ENCODE data around the gene SPACA1.
A peak's percentile ranks its signal among the peaks of the same experiment; 100 is the strongest.

Gene SPACA1

DNA sequence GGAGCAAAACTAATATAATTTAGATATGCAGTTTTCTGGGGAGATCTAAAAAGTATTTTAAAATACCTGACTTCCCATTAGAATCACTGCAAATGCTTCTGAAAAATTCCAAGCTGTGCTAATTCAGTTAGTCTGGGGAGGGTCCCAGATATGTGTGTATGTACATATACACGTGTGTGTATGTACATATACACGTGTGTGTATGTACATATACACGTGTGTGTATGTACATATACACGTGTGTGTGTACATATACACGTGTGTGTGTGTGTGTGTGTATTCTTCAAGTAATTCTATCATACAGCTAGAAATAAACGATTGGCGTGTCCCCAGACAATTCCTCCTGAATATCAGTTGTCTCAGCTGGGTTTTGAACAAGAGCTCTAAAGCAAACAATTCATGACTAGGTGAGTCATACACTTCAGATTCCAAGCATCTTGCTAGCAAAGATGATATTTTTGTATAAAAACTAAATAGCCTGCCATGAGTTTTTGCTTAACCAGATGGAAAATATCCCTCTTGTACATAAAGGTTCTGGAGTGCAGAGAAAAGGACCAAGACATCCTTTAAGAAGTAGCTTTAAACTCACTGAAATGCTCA, 58.2 kb downstream of the SPACA1 start:
- DNase-seq (ENCODE audit: low spot score) = no peak

GRCh38 chr6:88107241-88107640, 59.6 kb downstream of the SPACA1 start:
- DNase-seq (ENCODE audit: low spot score) = peak; percentile 97

- no peak for DNase-seq (ENCODE audit: low spot score)
These were observed 64.3 kb downstream of the SPACA1 start for GRCh38 chr6:88111991-88112390.

- DNase-seq (ENCODE audit: low spot score) = no peak
These were observed 67.2 kb downstream of the SPACA1 start for GRCh38 chr6:88114838-88115237.

DNA sequence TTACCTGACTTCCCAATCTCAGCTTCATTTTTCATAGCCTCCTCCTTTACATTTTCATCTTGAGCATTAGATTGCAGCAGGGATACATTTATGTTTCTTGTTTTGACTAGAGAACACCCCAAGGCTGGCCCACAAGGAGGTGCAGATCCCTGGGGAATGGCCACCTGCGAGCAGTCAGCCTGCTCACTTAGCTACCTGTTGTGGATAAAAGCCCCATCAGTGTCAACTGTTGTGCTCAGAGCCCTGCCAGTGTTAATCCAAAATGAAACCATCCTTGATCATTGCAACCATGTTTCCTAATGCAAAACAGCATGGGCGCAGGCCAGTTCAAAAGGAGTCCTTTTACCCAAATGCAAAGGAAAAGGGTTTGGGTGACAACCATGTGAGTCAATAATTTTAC, 67.7 kb downstream of the SPACA1 start:
- no peak for DNase-seq (ENCODE audit: low spot score)

GRCh38 chr6:88116276-88116675, 68.6 kb downstream of the SPACA1 start:
- DNase-seq (ENCODE audit: low spot score) = no peak
